ENCODE results near the gene SIL1. TPM values are rescaled to one million over a fixed set of nuclear protein-coding genes. Genes with fewer than 3 reads are reported as not detected.

Gene SIL1
- 60.9 and 71.8 TPM in 2 replicates for total RNA-seq

DNA sequence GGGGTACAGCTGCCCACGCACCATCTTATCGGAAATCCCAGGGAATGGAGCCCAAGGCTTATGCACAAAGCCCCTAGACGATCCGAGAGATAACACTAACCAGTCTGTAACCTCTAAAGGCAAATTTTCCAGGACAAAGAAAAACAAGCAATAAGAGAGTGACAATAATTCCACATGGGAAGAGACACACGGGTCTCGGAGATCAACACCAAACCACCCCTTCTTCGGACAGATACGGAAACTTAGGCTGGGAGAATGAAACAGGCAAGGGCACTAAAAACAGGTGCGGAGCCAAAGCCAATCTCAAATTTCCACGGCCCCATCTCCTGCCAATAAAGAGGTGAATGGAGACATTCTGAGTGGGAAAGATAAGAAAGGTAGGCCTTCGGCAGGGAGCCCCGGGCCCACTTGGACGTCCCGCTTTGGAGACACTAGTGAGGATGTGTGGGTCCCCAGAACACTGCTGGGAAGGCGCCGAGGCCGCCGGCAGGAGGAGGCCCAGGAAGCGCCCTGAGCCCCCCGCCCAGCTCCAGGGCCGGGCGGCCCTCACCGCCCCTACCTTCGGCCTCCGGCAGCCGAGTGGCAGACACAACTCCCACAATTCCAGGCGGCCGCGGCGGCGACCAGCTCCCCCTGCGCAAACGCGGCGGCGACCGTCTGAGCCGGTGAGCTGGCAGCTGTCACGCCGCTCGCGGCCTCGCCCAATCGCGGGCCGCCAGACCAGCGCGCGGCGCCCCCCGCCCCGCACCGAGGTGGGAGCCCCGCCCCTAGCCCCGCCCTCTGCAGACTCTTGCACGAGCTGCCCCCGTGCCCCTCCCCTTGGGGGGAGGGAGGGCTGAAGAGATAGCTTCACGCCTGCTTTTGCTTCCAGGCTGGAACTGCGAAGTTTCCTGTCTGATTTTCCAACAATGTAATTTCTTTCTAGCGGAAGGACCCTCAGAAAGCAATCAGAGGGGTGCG, at the start of gene SIL1:
Gene SIL1, minus strand, starts transcription at position 659 of the 960 bp plus-strand sequence. CDS start 70,525 bp downstream, outside the sequence.

Other genes starting within 250 kb of the SIL1 start
- 130 and 151 TPM in 2 replicates for gene MATR3, start 95.4 kb upstream of the SIL1 start, total RNA-seq
- 43.7 and 62.6 TPM in 2 replicates for gene PAIP2, start 143.5 kb upstream of the SIL1 start, total RNA-seq
- not detected in 2 replicates for gene SLC23A1, start 184.9 kb upstream of the SIL1 start, total RNA-seq
- 0.16 TPM in 1 of 2 replicates, not detected in the other for gene MZB1, start 191.5 kb upstream of the SIL1 start, total RNA-seq
- 0.78 and 2.7 TPM in 2 replicates for gene PROB1, start 196.7 kb upstream of the SIL1 start, total RNA-seq
- 3.0 and 4.6 TPM in 2 replicates for gene SPATA24, start 205.7 kb upstream of the SIL1 start, total RNA-seq
- 5.7 and 17.3 TPM in 2 replicates for gene DNAJC18, start 241.2 kb upstream of the SIL1 start, total RNA-seq